CD14-positive monocyte (primary cell): ENCODE results near the gene SHROOM3. TPM values are rescaled to one million over a fixed set of nuclear protein-coding genes. Genes with fewer than 3 reads are reported as not detected.

ENCODE experiments used
- DNase-seq, 3 donors: peaks; one replicate each; pipeline ENCODE4 v3.0.0-alpha.2; 2011 to 2022
- H2AFZ ChIP-seq: 2 replicates; pipeline ENCODE4 v1.6.0; 2012; ENCODE audit warnings: mild to moderate bottlenecking, low read depth, low read length, inconsistent platforms; ENCODE audit not compliant: insufficient read depth, poor library complexity, severe bottlenecking
- H3K27ac ChIP-seq, 2 donors: 1 replicate in 1 of 2; 2 replicates in 1 of 2; pipeline ENCODE4 v1.5.1; 2012 to 2013; ENCODE audit warnings: low read length in 2 of 2, control low read depth in 1 of 2, inconsistent platforms in 1 of 2, low read depth in 1 of 2, mild to moderate bottlenecking in 1 of 2
- H3K27me3 ChIP-seq, 2 donors: one replicate each; pipeline versions ENCODE4 v1.6.0 to v1.6.1; 2011 to 2013; ENCODE audit warnings: low read length in 2 of 2; ENCODE audit not compliant: control insufficient read depth in 2 of 2, insufficient read depth in 2 of 2
- H3K36me3 ChIP-seq, 2 donors: replicated peaks in 1 of 2; 1 replicate in 1 of 2; 2 replicates in 1 of 2; pipeline versions ENCODE4 v1.5.1 to v1.6.1; 2012 to 2013; ENCODE audit warnings: low read length in 2 of 2, control low read depth in 1 of 2, inconsistent platforms in 1 of 2, mild to moderate bottlenecking in 1 of 2; ENCODE audit not compliant: insufficient read depth in 2 of 2, control insufficient read depth in 1 of 2
- H3K4me1 ChIP-seq, 2 donors: 1 replicate in 1 of 2; 2 replicates in 1 of 2; pipeline versions ENCODE4 v1.5.1 to v1.6.1; 2012 to 2013; ENCODE audit warnings: low read length in 2 of 2, control low read depth in 1 of 2, inconsistent platforms in 1 of 2, mild to moderate bottlenecking in 1 of 2, moderate library complexity in 1 of 2; ENCODE audit not compliant: insufficient read depth in 2 of 2, control insufficient read depth in 1 of 2
- H3K4me2 ChIP-seq: replicated peaks from 2 replicates; pipeline ENCODE3; 2012; ENCODE audit warnings: low read length, moderate library complexity, mild to moderate bottlenecking; ENCODE audit not compliant: poor library complexity, severe bottlenecking; ENCODE audit errors: extremely low read depth
- H3K4me3 ChIP-seq, 3 experiments: fragments of 200-600 bp in 1 of 3; sonication (generic) in 1 of 3; replicated peaks in 1 of 3; 1 replicate in 2 of 3; 2 replicates in 1 of 3; pipeline ENCODE4 v1.5.1; 2011 to 2013; ENCODE audit warnings: low read length in 3 of 3, mild to moderate bottlenecking in 3 of 3, control low read depth in 2 of 3, low read depth in 2 of 3, inconsistent platforms in 1 of 3, moderate library complexity in 1 of 3
- H3K79me2 ChIP-seq: 2 replicates; pipeline ENCODE4 v1.6.0; 2012; ENCODE audit warnings: mild to moderate bottlenecking, control low read depth, inconsistent platforms, low read length, moderate library complexity; ENCODE audit not compliant: insufficient read depth
- H3K9ac ChIP-seq: 2 replicates; pipeline ENCODE4 v1.6.0; 2017; ENCODE audit warnings: low read length, mild to moderate bottlenecking; ENCODE audit not compliant: insufficient read depth, poor library complexity, severe bottlenecking
- H3K9me3 ChIP-seq, 2 donors: replicated peaks in 1 of 2; 1 replicate in 1 of 2; 2 replicates in 1 of 2; pipeline versions ENCODE4 v1.5.1 to v1.6.1; 2012 to 2013; ENCODE audit warnings: low read length in 2 of 2, control low read depth in 1 of 2; ENCODE audit not compliant: control insufficient read depth in 1 of 2, insufficient read depth in 1 of 2
- H4K20me1 ChIP-seq: 2 replicates; pipeline ENCODE4 v1.6.0; 2012; ENCODE audit warnings: mild to moderate bottlenecking, low read length, control low read depth, moderate library complexity; ENCODE audit not compliant: insufficient read depth
- H3K27ac Mint-ChIP-seq, 7 donors: one replicate each; pipeline ENCODE4 v1.8.0; 2020; ENCODE audit warnings: mild to moderate bottlenecking in 7 of 7, mixed read lengths in 7 of 7, moderate library complexity in 6 of 7, inconsistent platforms in 2 of 7
- H3K27me3 Mint-ChIP-seq, 3 donors: one replicate each; pipeline ENCODE4 v1.8.0; 2021 to 2022; ENCODE audit warnings: low read depth in 3 of 3, mild to moderate bottlenecking in 3 of 3, mixed read lengths in 3 of 3, moderate library complexity in 3 of 3, inconsistent platforms in 1 of 3
- H3K36me3 Mint-ChIP-seq, 2 donors: one replicate each; pipeline ENCODE4 v1.8.0; 2020; ENCODE audit warnings: mixed read lengths in 2 of 2, inconsistent platforms in 1 of 2, mild to moderate bottlenecking in 1 of 2
- H3K4me1 Mint-ChIP-seq: one replicate; pipeline ENCODE4 v1.8.0; 2020; ENCODE audit warnings: mild to moderate bottlenecking, mixed read lengths
- H3K4me3 Mint-ChIP-seq, 2 donors: one replicate each; pipeline ENCODE4 v1.8.0; 2020; ENCODE audit warnings: mild to moderate bottlenecking in 2 of 2, mixed read lengths in 2 of 2, moderate library complexity in 1 of 2
- H3K9me3 Mint-ChIP-seq, 7 donors: one replicate each; pipeline ENCODE4 v1.8.0; 2020 to 2022; ENCODE audit warnings: mixed read lengths in 7 of 7, mild to moderate bottlenecking in 6 of 7, moderate library complexity in 6 of 7, inconsistent platforms in 2 of 7
- CTCF ChIP-seq: fragments of 200-600 bp; IDR thresholded peaks from one replicate; pipeline ENCODE4 v1.8.0; 2022; ENCODE audit warnings: antibody characterized with exemption, mild to moderate bottlenecking
- WGBS: methylation state at CpG from one replicate; pipeline ENCODE4 v1.1.5; 2013; ENCODE audit warnings: missing lambda C conversion rate; ENCODE audit not compliant: insufficient coverage; 5-methylcytosine and 5-hydroxymethylcytosine counted together
- intact Hi-C, 2 donors: fragments of 100-400 bp; cut with micrococcal nuclease; formaldehyde crosslinking; loops; one replicate each; pipeline versions ENCODE4 v1.15.0 to v1.15.1; 2023
- polyA plus RNA-seq, 3 donors: library from polyadenylated mRNA; depleted of rRNA in 1 of 3; unstranded in 2 of 3; stranded (reverse) in 1 of 3; fragments of 300-500 nt in 2 of 3; fragments of >200 nt in 1 of 3; fragmentation: Illumina TruSeq in 2 of 3; gene quantifications; 1 replicate in 2 of 3; 2 replicates in 1 of 3; pipeline ENCODE4 v1.2.3, GENCODE V29; 2012 to 2021

The SHROOM3 gene
- polyA plus RNA-seq, 3 donors: not detected

- Histone ChIP-seq H3K9ac (no peak overlapping the region), H3K79me2 (no peaks in the 10 kb centered on the region), H3K4me3 (no peak overlapping the region), H2AFZ (no peak overlapping the region), H3K4me1 (no peaks in the 10 kb centered on the region), H3K27me3 (no peaks in the 10 kb centered on the region), H3K4me2 (no peak overlapping the region), H3K36me3 (no peaks in the 10 kb centered on the region), H3K27ac (no peak overlapping the region), H4K20me1 (no peaks in the 10 kb centered on the region), H3K9me3 (no peaks in the 10 kb centered on the region)
- DNase-seq: no peak
- TF ChIP-seq CTCF: no peak
- 5% methylated on average over 2 of the region's 3 CpGs for WGBS
- H3K27ac Mint-ChIP-seq: no peak overlapping the region
- H3K9me3 Mint-ChIP-seq: no peaks in the 10 kb centered on the region
- H3K27me3 Mint-ChIP-seq: peaks cover 0 to 6% (median 4%) of the 10 kb centered on the region in 3 donors
- no peaks in the 10 kb centered on the region for H3K36me3 Mint-ChIP-seq
- no peak overlapping the region for H3K4me3 Mint-ChIP-seq
- intact Hi-C loops: no loop called here
- H3K4me1 Mint-ChIP-seq: no peaks in the 10 kb centered on the region
These were observed 190.1 kb downstream of the SHROOM3 start for GRCh38 chr4:76624931-76625715.

- WGBS: no CpG with 5 or more reads among the region's 5 CpGs
- peaks cover 2 to 5% (median 3%) of the 10 kb centered on the region in 3 donors for H3K27me3 Mint-ChIP-seq
- no peak for TF ChIP-seq CTCF
These were observed 191.8 kb downstream of the SHROOM3 start for GRCh38 chr4:76626686-76627465.

More at GRCh38 chr4:76626686-76627465, 191.8 kb downstream of the SHROOM3 start:
- H3K27me3 ChIP-seq: no peaks in the 10 kb centered on the region
- H3K9ac ChIP-seq: no peak overlapping the region
- H3K4me1 Mint-ChIP-seq: no peaks in the 10 kb centered on the region
- H3K9me3 ChIP-seq: no peaks in the 10 kb centered on the region
- H3K36me3 Mint-ChIP-seq: no peaks in the 10 kb centered on the region
- no peak overlapping the region for H3K4me3 ChIP-seq
- H4K20me1 ChIP-seq: no peaks in the 10 kb centered on the region
- no peak for DNase-seq
- no peak overlapping the region for H2AFZ ChIP-seq
- H3K79me2 ChIP-seq: no peaks in the 10 kb centered on the region
- no peak overlapping the region for H3K4me2 ChIP-seq
- H3K9me3 Mint-ChIP-seq: peaks cover 0 to 7% (median 1%) of the 10 kb centered on the region in 7 donors
- no peaks in the 10 kb centered on the region for H3K36me3 ChIP-seq
- H3K4me3 Mint-ChIP-seq: no peak overlapping the region
- H3K4me1 ChIP-seq: no peaks in the 10 kb centered on the region
- H3K27ac ChIP-seq: no peak overlapping the region
- no peak overlapping the region for H3K27ac Mint-ChIP-seq
- intact Hi-C loops: no loop called here
